Subcutaneous adipose tissue (tissue), 4 donors: Measurements from ENCODE around the gene OR1D2. TPM values are rescaled to one million over a fixed set of nuclear protein-coding genes. Genes with fewer than 3 reads are reported as not detected.

Source experiments
- CTCF ChIP-seq: fragments of 450-650 bp; IDR thresholded peaks from one replicate; pipeline ENCODE4 v1.5.1; 2016; ENCODE audit warnings: low read depth, mild to moderate bottlenecking, control low read depth, antibody characterized with exemption, moderate library complexity
- total RNA-seq, 4 donors: library from RNA; depleted of rRNA; stranded (reverse); fragments of >200 nt; gene quantifications; one replicate each; pipeline ENCODE4 v1.1.0, GENCODE V29; 2016

OR1D2 gene
- total RNA-seq, 4 donors from 2014 or later = not detected

GRCh38 chr17:3040882-3041281 is 63.3 kb downstream of the OR1D2 start:
- TF ChIP-seq CTCF = no peak

- TF ChIP-seq CTCF = no peak
Measured at GRCh38 chr17:3039736-3040135, 64.5 kb downstream of the OR1D2 start.

GRCh38 chr17:3038941-3039340 is 65.3 kb downstream of the OR1D2 start:
- TF ChIP-seq CTCF = no peak

Other genes with a start within 250 kb of the OR1D2 start
- gene OR1D5, start 40.8 kb downstream of the OR1D2 start, total RNA-seq = not detected
- gene OR1G1, start 23.1 kb upstream of the OR1D2 start, total RNA-seq = not detected
- gene OR1A2, start 93.1 kb upstream of the OR1D2 start, total RNA-seq = not detected
- not detected for gene OR1A1, start 103.2 kb upstream of the OR1D2 start, total RNA-seq
- not detected for gene OR3A1, start 193.9 kb upstream of the OR1D2 start, total RNA-seq